H9 (cell line): ENCODE measurements around the gene MAST4. TPM values are rescaled to one million over a fixed set of nuclear protein-coding genes. Genes with fewer than 3 reads are reported as not detected.

Source experiments
- DNase-seq: peaks from one replicate; pipeline ENCODE4 v3.0.0-alpha.2; 2017
- H2AFZ ChIP-seq: one replicate; pipeline ENCODE4 v1.6.1; 2013; ENCODE audit warnings: mild to moderate bottlenecking, low read length, control low read depth, moderate library complexity
- H2AK5ac ChIP-seq: 2 replicates; pipeline ENCODE4 v1.6.1; 2013; ENCODE audit warnings: low read length, control low read depth, mixed read lengths; ENCODE audit not compliant: insufficient read length
- H2BK120ac ChIP-seq: one replicate; pipeline ENCODE4 v1.6.1; 2013; ENCODE audit warnings: low read depth, mild to moderate bottlenecking, low read length, control low read depth, inconsistent platforms; ENCODE audit not compliant: poor library complexity, severe bottlenecking
- H2BK12ac ChIP-seq: 2 replicates; pipeline ENCODE4 v1.6.1; 2013; ENCODE audit warnings: low read length, control low read depth, mixed read lengths, low read depth; ENCODE audit not compliant: insufficient read length
- H2BK15ac ChIP-seq: 2 replicates; pipeline ENCODE4 v1.6.1; 2013; ENCODE audit warnings: low read depth, low read length, control low read depth
- H2BK20ac ChIP-seq: one replicate; pipeline ENCODE4 v1.6.1; 2013; ENCODE audit warnings: low read depth, mild to moderate bottlenecking, low read length, control low read depth, inconsistent platforms; ENCODE audit not compliant: poor library complexity, severe bottlenecking
- H2BK5ac ChIP-seq: 2 replicates; pipeline ENCODE4 v1.6.1; 2013; ENCODE audit warnings: low read length, control low read depth, mixed read lengths; ENCODE audit not compliant: insufficient read length
- H3K14ac ChIP-seq: 2 replicates; pipeline ENCODE4 v1.6.1; 2013; ENCODE audit warnings: low read length, control low read depth; ENCODE audit not compliant: insufficient read depth
- H3K18ac ChIP-seq: 2 replicates; pipeline ENCODE4 v1.6.1; 2013; ENCODE audit warnings: low read depth, mild to moderate bottlenecking, mixed read lengths, low read length, control low read depth; ENCODE audit not compliant: insufficient read length
- H3K23ac ChIP-seq: 2 replicates; pipeline ENCODE4 v1.6.1; 2013; ENCODE audit warnings: low read length, control low read depth, mixed read lengths, low read depth; ENCODE audit not compliant: insufficient read length
- H3K23me2 ChIP-seq: 2 replicates; pipeline ENCODE4 v1.6.1; 2013; ENCODE audit warnings: low read depth, mild to moderate bottlenecking, mixed read lengths, low read length, control low read depth; ENCODE audit not compliant: insufficient read length, poor library complexity, severe bottlenecking
- H3K27ac ChIP-seq: 2 replicates; pipeline ENCODE4 v1.5.1; 2013; ENCODE audit warnings: low read length, control low read depth, mixed read lengths, low read depth; ENCODE audit not compliant: insufficient read length
- H3K27me3 ChIP-seq: 2 replicates; pipeline ENCODE4 v1.6.1; 2013; ENCODE audit warnings: low read length, control low read depth, inconsistent platforms; ENCODE audit not compliant: insufficient read depth
- H3K4ac ChIP-seq: 2 replicates; pipeline ENCODE4 v1.6.1; 2013; ENCODE audit warnings: low read depth, mild to moderate bottlenecking, control low read depth, inconsistent platforms, low read length, moderate library complexity
- H3K4me1 ChIP-seq: 2 replicates; pipeline ENCODE4 v1.6.1; 2013; ENCODE audit warnings: low read length, control low read depth, inconsistent platforms; ENCODE audit not compliant: insufficient read depth
- H3K4me2 ChIP-seq: 2 replicates; pipeline ENCODE4 v1.6.1; 2013; ENCODE audit warnings: low read length, control low read depth, mixed read lengths; ENCODE audit not compliant: insufficient read length, insufficient read depth
- H3K56ac ChIP-seq: 2 replicates; pipeline ENCODE4 v1.6.1; 2013; ENCODE audit warnings: low read depth, mild to moderate bottlenecking, mixed read lengths, low read length, control low read depth; ENCODE audit not compliant: insufficient read length
- H3K79me1 ChIP-seq: 2 replicates; pipeline ENCODE4 v1.6.1; 2013; ENCODE audit warnings: low read depth, mild to moderate bottlenecking, moderate library complexity, low read length, control low read depth, inconsistent platforms; ENCODE audit not compliant: insufficient read depth, poor library complexity, severe bottlenecking
- H3K79me2 ChIP-seq: 2 replicates; pipeline ENCODE4 v1.6.1; 2013; ENCODE audit warnings: low read length, control low read depth, inconsistent platforms; ENCODE audit not compliant: insufficient read depth
- H3K9ac ChIP-seq: 2 replicates; pipeline ENCODE4 v1.6.1; 2013; ENCODE audit warnings: low read length, control low read depth, mixed read lengths; ENCODE audit not compliant: insufficient read length; ENCODE audit errors: extremely low read depth
- H3K9me3 ChIP-seq: one replicate; pipeline ENCODE4 v1.6.1; 2013; ENCODE audit warnings: low read depth, low read length, inconsistent platforms; ENCODE audit not compliant: control insufficient read depth
- H3T11ph ChIP-seq: one replicate; pipeline ENCODE4 v1.6.1; 2013; ENCODE audit warnings: mild to moderate bottlenecking, low read length, control low read depth, inconsistent platforms
- H4K20me1 ChIP-seq: one replicate; pipeline ENCODE4 v1.6.1; 2013; ENCODE audit not compliant: control insufficient read depth, insufficient read length, insufficient read depth
- H4K5ac ChIP-seq: 2 replicates; pipeline ENCODE4 v1.6.1; 2013; ENCODE audit warnings: low read depth, mild to moderate bottlenecking, mixed read lengths, low read length, control low read depth; ENCODE audit not compliant: insufficient read length
- H4K8ac ChIP-seq: replicated peaks from 2 replicates; pipeline ENCODE4 v1.6.1; 2013; ENCODE audit warnings: low read length, control low read depth, mixed read lengths, low read depth; ENCODE audit not compliant: insufficient read length
- H4K91ac ChIP-seq: 2 replicates; pipeline ENCODE4 v1.6.1; 2013; ENCODE audit warnings: low read depth, mild to moderate bottlenecking, moderate library complexity, mixed read lengths, low read length, control low read depth; ENCODE audit not compliant: insufficient read length
- H3K27ac Mint-ChIP-seq, 3 experiments: 2 replicates in 2 of 3; 3 replicates in 1 of 3; pipeline ENCODE4 v1.8.0; 2020 to 2021; ENCODE audit warnings: mixed read lengths in 3 of 3, mild to moderate bottlenecking in 1 of 3, moderate library complexity in 1 of 3
- H3K27me3 Mint-ChIP-seq: 2 replicates; pipeline ENCODE4 v1.8.0; 2021; ENCODE audit warnings: low read depth, mild to moderate bottlenecking, moderate library complexity, mixed read lengths
- H3K36me3 Mint-ChIP-seq, 3 experiments: 2 replicates in 2 of 3; 3 replicates in 1 of 3; pipeline ENCODE4 v1.8.0; 2020 to 2021; ENCODE audit warnings: low read depth in 3 of 3, mixed read lengths in 3 of 3; ENCODE audit not compliant: insufficient read depth in 1 of 3
- H3K4me1 Mint-ChIP-seq, 2 experiments: 2 replicates each; pipeline ENCODE4 v1.8.0; 2020; ENCODE audit warnings: mixed read lengths in 2 of 2
- H3K4me3 Mint-ChIP-seq, 2 experiments: 2 replicates in 1 of 2; 3 replicates in 1 of 2; pipeline ENCODE4 v1.8.0; 2020 to 2021; ENCODE audit warnings: mild to moderate bottlenecking in 2 of 2, mixed read lengths in 2 of 2, moderate library complexity in 1 of 2
- H3K9me3 Mint-ChIP-seq, 2 experiments: 2 replicates in 1 of 2; 3 replicates in 1 of 2; pipeline ENCODE4 v1.8.0; 2020; ENCODE audit warnings: mild to moderate bottlenecking in 2 of 2, mixed read lengths in 2 of 2, moderate library complexity in 1 of 2
- CTCF ChIP-seq: fragments of 200-600 bp; sonication (generic); conservative IDR thresholded peaks from 3 replicates; pipeline ENCODE4 v1.8.0; 2021; ENCODE audit warnings: antibody characterized with exemption, mild to moderate bottlenecking
- WGBS: extraction: QIAGEN DNeasy Blood & Tissue Kit; methylation state at CpG from one replicate; pipeline ENCODE4 v1.1.7; 2013; ENCODE audit warnings: missing lambda C conversion rate, low lambda C conversion rate, mixed read lengths; ENCODE audit not compliant: insufficient read length; ENCODE audit errors: extremely low coverage; 5-methylcytosine and 5-hydroxymethylcytosine counted together
- total RNA-seq: library from RNA; stranded (reverse); gene quantifications from 2 replicates; pipeline ENCODE4 v1.2.1, GENCODE V29; 2021

MAST4 gene
- total RNA-seq, 1 experiment from 2014 or later = 3.7 TPM

- H3K79me1 ChIP-seq = peaks cover 3% of the 10 kb centered on the region
- no peaks in the 10 kb centered on the region for H4K20me1 ChIP-seq
- H3K18ac ChIP-seq = no peak overlapping the region
- H2BK12ac ChIP-seq = no peak overlapping the region
- no peaks in the 10 kb centered on the region for H3K36me3 Mint-ChIP-seq
- H2AK5ac ChIP-seq = no peak overlapping the region
- H3K27me3 ChIP-seq = no peaks in the 10 kb centered on the region
- no peak overlapping the region for H3T11ph ChIP-seq
- no peak overlapping the region for H2BK15ac ChIP-seq
- H3K14ac ChIP-seq = no peak overlapping the region
- no peaks in the 10 kb centered on the region for H3K23me2 ChIP-seq
- H3K4me2 ChIP-seq = no peak overlapping the region
- no peak overlapping the region for H3K56ac ChIP-seq
- H3K27ac Mint-ChIP-seq = no peak overlapping the region
- H3K79me2 ChIP-seq = no peaks in the 10 kb centered on the region
- no peaks in the 10 kb centered on the region for H3K9me3 ChIP-seq
- H3K4me1 Mint-ChIP-seq = peaks cover 19 to 26% of the 10 kb centered on the region in 2 experiments
- H4K8ac ChIP-seq = no peak overlapping the region
- no peak for TF ChIP-seq CTCF
- H3K27ac ChIP-seq = no peak overlapping the region
- H3K23ac ChIP-seq = no peak overlapping the region
- H3K4me3 Mint-ChIP-seq = no peak overlapping the region
- no peak overlapping the region for H2BK20ac ChIP-seq
- no peak overlapping the region for H4K5ac ChIP-seq
- no peak overlapping the region for H2BK120ac ChIP-seq
- H3K27me3 Mint-ChIP-seq = peaks cover 7% of the 10 kb centered on the region
- no peak for DNase-seq
- no peak overlapping the region for H2AFZ ChIP-seq
- no peaks in the 10 kb centered on the region; the same call in 1 of the 2 replicates for H3K4me1 ChIP-seq
- no peak overlapping the region for H3K4ac ChIP-seq
- no peak overlapping the region for H3K9ac ChIP-seq
- H3K9me3 Mint-ChIP-seq = no peaks in the 10 kb centered on the region
- no CpG with 5 or more reads among the region's 5 CpGs for WGBS
- H2BK5ac ChIP-seq = no peak overlapping the region
- H4K91ac ChIP-seq = no peak overlapping the region
Observed at GRCh38 chr5:67014191-67014590, 418.0 kb downstream of the MAST4 start.
